Measurements from ENCODE around the gene ITFG1. TPM values are rescaled to one million over a fixed set of nuclear protein-coding genes. Genes with fewer than 3 reads are reported as not detected.
A peak's percentile ranks its signal among the peaks of the same experiment; 100 is the strongest.

ITFG1 gene
- total and polyA plus RNA-seq, 7 experiments from 2014 or later = 20.8 to 34.3 (median 25.2) TPM

- no peak overlapping the region for H3K4me3 Mint-ChIP-seq
- ATAC-seq (no peak), DNase-seq (no peak)
- H3K4me3 ChIP-seq (ENCODE audit: low read length) = no peak overlapping the region
- H3K36me3 ChIP-seq (ENCODE audit: control insufficient read depth in 2 of 3, insufficient read depth in 3 of 3, low read length in 3 of 3) = peaks cover 0 to 21% (median 0%) of the 10 kb centered on the region in 3 experiments
- H3K27ac ChIP-seq (ENCODE audit: low read depth, low read length) = no peak overlapping the region
- H3K9me3 ChIP-seq (ENCODE audit: control insufficient read depth in 2 of 3, low read length in 3 of 3) = no peaks in the 10 kb centered on the region
- H3K27ac Mint-ChIP-seq = no peak overlapping the region
- no peaks in the 10 kb centered on the region for H3K27me3 ChIP-seq (ENCODE audit: control insufficient read depth in 2 of 2, insufficient read depth in 2 of 2, low read length in 2 of 2)
- H3K4me1 ChIP-seq (ENCODE audit: control insufficient read depth in 2 of 2, insufficient read depth in 2 of 2, low read length in 2 of 2) = no peaks in the 10 kb centered on the region
- intact Hi-C loops (cut with micrococcal nuclease) = no loop called here
- no peaks in the 10 kb centered on the region for H3K4me1 Mint-ChIP-seq
- H3K36me3 Mint-ChIP-seq = peaks cover 1 to 46% (median 18%) of the 10 kb centered on the region in 5 donors
- POLR2A ChIA-PET = no interaction called here
- no peaks in the 10 kb centered on the region for H3K9me3 Mint-ChIP-seq
- CTCF ChIA-PET = no interaction called here
- H3K27me3 Mint-ChIP-seq = no peaks in the 10 kb centered on the region
These were observed 206.1 kb downstream of the ITFG1 start for GRCh38 chr16:47254756-47255155.

GRCh38 chr16:47250983-47251382, 209.9 kb downstream of the ITFG1 start:
- Mint-ChIP-seq H3K27ac (peak overlapping the region in 1 of 9 donors; percentile 20), H3K36me3 (peaks cover 0 to 35% (median 6%) of the 10 kb centered on the region in 5 donors), H3K9me3 (no peaks in the 10 kb centered on the region), H3K4me1 (peaks cover 0 to 2% (median 0%) of the 10 kb centered on the region in 7 donors), H3K27me3 (no peaks in the 10 kb centered on the region), H3K4me3 (peak overlapping the region in 1 of 10 donors; percentile 38)
- Histone ChIP-seq H3K9me3 (ENCODE audit: control insufficient read depth in 2 of 3, low read length in 3 of 3) (no peaks in the 10 kb centered on the region), H3K4me1 (ENCODE audit: control insufficient read depth in 2 of 2, insufficient read depth in 2 of 2, low read length in 2 of 2) (no peaks in the 10 kb centered on the region), H3K36me3 (ENCODE audit: control insufficient read depth in 2 of 3, insufficient read depth in 3 of 3, low read length in 3 of 3) (peaks cover 0 to 3% (median 0%) of the 10 kb centered on the region in 3 experiments), H3K27ac (ENCODE audit: low read depth, low read length) (no peak overlapping the region), H3K4me3 (ENCODE audit: low read length) (no peak overlapping the region), H3K27me3 (ENCODE audit: control insufficient read depth in 2 of 2, insufficient read depth in 2 of 2, low read length in 2 of 2) (no peaks in the 10 kb centered on the region)
- ChIA-PET POLR2A (no interaction called here), CTCF (no interaction called here)
- DNase-seq (no peak), ATAC-seq (no peak)
- intact Hi-C loops (cut with micrococcal nuclease) = no loop called here

DNA sequence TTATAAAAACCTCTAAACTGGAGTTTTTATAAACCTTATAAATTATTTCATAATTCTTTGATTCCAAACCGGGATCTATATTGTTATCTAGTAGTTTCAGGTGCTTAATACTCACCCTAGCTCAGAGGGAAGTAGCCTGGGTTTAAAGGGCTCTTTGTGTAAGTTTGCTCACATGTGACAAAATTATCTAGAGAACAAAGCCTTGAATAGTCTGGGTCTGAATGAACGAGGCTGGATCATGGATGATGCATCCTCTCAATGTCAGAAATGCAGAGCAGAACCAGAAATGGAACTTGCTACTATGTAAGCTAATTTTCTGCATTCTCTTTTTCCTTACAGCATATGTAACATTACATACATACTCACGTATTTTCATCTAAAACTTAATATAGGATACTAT, 213.2 kb downstream of the ITFG1 start:
- DNase-seq (no peak), ATAC-seq (no peak)
- ChIA-PET CTCF (no interaction called here), POLR2A (no interaction called here)
- H3K27ac ChIP-seq (ENCODE audit: low read depth, low read length) = no peak overlapping the region
- Mint-ChIP-seq H3K27me3 (no peaks in the 10 kb centered on the region), H3K36me3 (peaks cover 0 to 43% (median 4%) of the 10 kb centered on the region in 5 donors), H3K27ac (no peak overlapping the region), H3K4me3 (no peak overlapping the region), H3K4me1 (peaks cover 0 to 4% (median 0%) of the 10 kb centered on the region in 7 donors), H3K9me3 (no peaks in the 10 kb centered on the region)
- no peak overlapping the region for H3K4me3 ChIP-seq (ENCODE audit: low read length)
- H3K9me3 ChIP-seq (ENCODE audit: control insufficient read depth in 2 of 3, low read length in 3 of 3) = no peaks in the 10 kb centered on the region
- intact Hi-C loops (cut with micrococcal nuclease) = no loop called here
- H3K4me1 ChIP-seq (ENCODE audit: control insufficient read depth in 2 of 2, insufficient read depth in 2 of 2, low read length in 2 of 2) = no peaks in the 10 kb centered on the region
- H3K27me3 ChIP-seq (ENCODE audit: control insufficient read depth in 2 of 2, insufficient read depth in 2 of 2, low read length in 2 of 2) = no peaks in the 10 kb centered on the region
- no peaks in the 10 kb centered on the region for H3K36me3 ChIP-seq (ENCODE audit: control insufficient read depth in 2 of 3, insufficient read depth in 3 of 3, low read length in 3 of 3)

DNA sequence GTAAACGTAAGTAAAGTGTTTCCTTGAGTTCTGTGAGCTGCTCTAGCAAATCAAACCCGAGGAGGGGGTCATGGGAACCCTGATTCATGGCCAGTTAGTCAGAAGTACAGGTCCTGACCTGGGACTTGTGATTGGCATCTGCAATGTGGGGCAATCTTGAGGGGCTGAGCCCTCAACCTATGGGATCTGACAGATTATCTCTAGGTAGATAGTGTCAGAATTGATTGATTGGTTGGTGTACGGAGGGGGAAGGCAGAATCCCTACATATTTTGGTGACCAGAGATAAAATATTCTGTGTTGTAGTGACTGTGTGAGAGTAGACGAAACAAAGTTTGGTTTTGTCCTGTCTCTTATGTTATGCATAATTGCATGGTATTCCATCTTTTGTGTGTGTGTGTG, 216.7 kb downstream of the ITFG1 start:
- DNase-seq (no peak), ATAC-seq (no peak)
- Histone ChIP-seq H3K27me3 (ENCODE audit: control insufficient read depth in 2 of 2, insufficient read depth in 2 of 2, low read length in 2 of 2) (no peaks in the 10 kb centered on the region), H3K36me3 (ENCODE audit: control insufficient read depth in 2 of 3, insufficient read depth in 3 of 3, low read length in 3 of 3) (no peaks in the 10 kb centered on the region), H3K9me3 (ENCODE audit: control insufficient read depth in 2 of 3, low read length in 3 of 3) (no peaks in the 10 kb centered on the region), H3K27ac (ENCODE audit: low read depth, low read length) (no peak overlapping the region), H3K4me3 (ENCODE audit: low read length) (no peak overlapping the region), H3K4me1 (ENCODE audit: control insufficient read depth in 2 of 2, insufficient read depth in 2 of 2, low read length in 2 of 2) (no peaks in the 10 kb centered on the region)
- peaks cover 0 to 4% (median 0%) of the 10 kb centered on the region in 7 donors for H3K4me1 Mint-ChIP-seq
- H3K4me3 Mint-ChIP-seq = no peak overlapping the region
- ChIA-PET POLR2A (no interaction called here), CTCF (no interaction called here)
- no peak overlapping the region for H3K27ac Mint-ChIP-seq
- peaks cover 2 to 60% (median 19%) of the 10 kb centered on the region in 5 donors for H3K36me3 Mint-ChIP-seq
- intact Hi-C loops (cut with micrococcal nuclease) = no loop called here
- peaks cover 0 to 2% (median 0%) of the 10 kb centered on the region in 11 donors for H3K9me3 Mint-ChIP-seq
- H3K27me3 Mint-ChIP-seq = no peaks in the 10 kb centered on the region

DNA sequence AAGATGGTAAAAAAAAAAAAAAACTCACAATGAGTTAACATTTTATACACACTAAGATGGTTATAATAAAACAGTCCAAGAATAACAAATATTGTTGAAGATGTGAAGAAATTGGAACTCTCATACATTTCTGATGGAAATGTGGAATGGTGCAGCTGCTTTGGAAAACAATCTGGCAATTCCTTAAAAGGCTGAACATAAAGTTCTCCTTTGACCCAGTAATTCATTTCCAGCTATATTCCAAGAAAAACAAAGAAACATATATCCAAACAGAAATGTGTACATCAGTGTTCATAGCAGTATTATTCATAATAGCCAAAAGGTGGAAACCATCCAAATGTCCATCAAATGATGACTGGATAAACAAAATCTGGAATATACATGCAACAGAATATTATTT, 219.8 kb downstream of the ITFG1 start:
- Mint-ChIP-seq H3K27ac (no peak overlapping the region), H3K27me3 (no peaks in the 10 kb centered on the region), H3K9me3 (peaks cover 0 to 2% (median 0%) of the 10 kb centered on the region in 11 donors), H3K4me3 (no peak overlapping the region), H3K4me1 (peaks cover 0 to 4% (median 0%) of the 10 kb centered on the region in 7 donors), H3K36me3 (peaks cover 2 to 67% (median 30%) of the 10 kb centered on the region in 5 donors)
- H3K9me3 ChIP-seq (ENCODE audit: control insufficient read depth in 2 of 3, low read length in 3 of 3) = no peaks in the 10 kb centered on the region
- CTCF ChIA-PET = no interaction called here
- ATAC-seq (no peak), DNase-seq (no peak)
- POLR2A ChIA-PET = interaction anchor here (0.6 kb wide), 1 partner anchor 153 kb away, joined by 3 read pairs; no protein-coding TSS in a partner anchor
- H3K4me3 ChIP-seq (ENCODE audit: low read length) = no peak overlapping the region
- no peaks in the 10 kb centered on the region for H3K27me3 ChIP-seq (ENCODE audit: control insufficient read depth in 2 of 2, insufficient read depth in 2 of 2, low read length in 2 of 2)
- H3K36me3 ChIP-seq (ENCODE audit: control insufficient read depth in 2 of 3, insufficient read depth in 3 of 3, low read length in 3 of 3) = no peaks in the 10 kb centered on the region
- intact Hi-C loops (cut with micrococcal nuclease) = no loop called here
- H3K4me1 ChIP-seq (ENCODE audit: control insufficient read depth in 2 of 2, insufficient read depth in 2 of 2, low read length in 2 of 2) = no peaks in the 10 kb centered on the region
- no peak overlapping the region for H3K27ac ChIP-seq (ENCODE audit: low read depth, low read length)

DNA sequence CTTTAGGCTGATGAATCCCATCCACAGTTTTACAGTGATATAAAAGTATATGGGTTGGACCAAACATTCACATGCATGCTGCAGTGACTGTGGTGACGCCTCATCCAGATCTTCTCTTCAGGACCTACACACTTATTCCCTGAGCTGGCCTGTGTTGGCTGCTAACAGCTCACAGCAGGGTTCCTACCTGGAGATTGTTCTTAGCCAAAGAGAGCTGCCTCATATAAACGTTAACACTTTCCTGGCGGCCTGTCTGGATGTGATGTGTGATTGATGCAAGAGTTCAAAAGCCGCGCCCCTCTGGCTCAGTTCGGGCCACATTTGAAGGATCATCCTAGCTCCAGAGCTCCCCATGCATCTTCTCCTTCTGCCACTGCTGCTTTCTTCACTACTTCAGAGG, 224.1 kb downstream of the ITFG1 start:
- H3K36me3 Mint-ChIP-seq = peaks cover 8 to 74% (median 61%) of the 10 kb centered on the region in 5 donors
- Histone ChIP-seq H3K9me3 (ENCODE audit: control insufficient read depth in 2 of 3, low read length in 3 of 3) (no peaks in the 10 kb centered on the region), H3K36me3 (ENCODE audit: control insufficient read depth in 2 of 3, insufficient read depth in 3 of 3, low read length in 3 of 3) (no peaks in the 10 kb centered on the region), H3K4me3 (ENCODE audit: low read length) (no peak overlapping the region), H3K27ac (ENCODE audit: low read depth, low read length) (no peak overlapping the region), H3K4me1 (ENCODE audit: control insufficient read depth in 2 of 2, insufficient read depth in 2 of 2, low read length in 2 of 2) (no peaks in the 10 kb centered on the region), H3K27me3 (ENCODE audit: control insufficient read depth in 2 of 2, insufficient read depth in 2 of 2, low read length in 2 of 2) (no peaks in the 10 kb centered on the region)
- no peaks in the 10 kb centered on the region for H3K27me3 Mint-ChIP-seq
- CTCF ChIA-PET = no interaction called here
- intact Hi-C loops (cut with micrococcal nuclease) = no loop called here
- peaks cover 0 to 7% (median 0%) of the 10 kb centered on the region in 7 donors for H3K4me1 Mint-ChIP-seq
- peaks cover 0 to 2% (median 0%) of the 10 kb centered on the region in 11 donors for H3K9me3 Mint-ChIP-seq
- ATAC-seq = no peak
- H3K27ac Mint-ChIP-seq = no peak overlapping the region
- H3K4me3 Mint-ChIP-seq = no peak overlapping the region
- no peak for DNase-seq
- POLR2A ChIA-PET = no interaction called here

DNA sequence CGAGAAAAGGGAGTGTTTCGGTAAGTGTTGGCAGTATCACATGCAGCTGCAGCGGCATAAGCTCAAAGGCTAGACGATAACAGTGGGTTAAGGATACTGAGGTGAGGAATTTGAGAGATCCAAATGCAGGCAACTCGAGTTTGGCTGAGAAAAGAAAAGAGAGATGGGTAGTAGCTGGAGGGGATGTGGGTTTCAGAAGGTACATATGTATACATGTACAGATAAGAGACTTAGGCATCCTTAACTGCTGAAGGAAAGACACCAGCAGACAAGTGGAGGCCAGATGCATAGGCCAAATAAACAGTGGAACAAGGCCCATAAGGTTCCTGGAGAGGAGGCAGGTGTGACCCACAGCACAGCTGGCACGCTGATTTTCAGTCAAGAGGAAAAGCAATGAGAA, 230.6 kb downstream of the ITFG1 start:
- no peaks in the 10 kb centered on the region for H3K27me3 ChIP-seq (ENCODE audit: control insufficient read depth in 2 of 2, insufficient read depth in 2 of 2, low read length in 2 of 2)
- H3K36me3 ChIP-seq (ENCODE audit: control insufficient read depth in 2 of 3, insufficient read depth in 3 of 3, low read length in 3 of 3) = peaks cover 0 to 15% (median 5%) of the 10 kb centered on the region in 3 experiments
- ChIA-PET CTCF (no interaction called here), POLR2A (interaction anchor here (0.6 kb wide), 1 partner anchor 16 kb away, joined by 3 read pairs; no protein-coding TSS in a partner anchor)
- peaks cover 8 to 78% (median 70%) of the 10 kb centered on the region in 5 donors for H3K36me3 Mint-ChIP-seq
- no peak overlapping the region for H3K4me3 Mint-ChIP-seq
- intact Hi-C loops (cut with micrococcal nuclease) = no loop called here
- H3K9me3 Mint-ChIP-seq = peaks cover 0 to 7% (median 0%) of the 10 kb centered on the region in 11 donors
- H3K27me3 Mint-ChIP-seq = no peaks in the 10 kb centered on the region
- peaks cover 0 to 5% (median 1%) of the 10 kb centered on the region in 7 donors for H3K4me1 Mint-ChIP-seq
- ATAC-seq = no peak
- DNase-seq = no peak
- H3K9me3 ChIP-seq (ENCODE audit: control insufficient read depth in 2 of 3, low read length in 3 of 3) = no peaks in the 10 kb centered on the region
- no peak overlapping the region for H3K4me3 ChIP-seq (ENCODE audit: low read length)
- H3K27ac ChIP-seq (ENCODE audit: low read depth, low read length) = no peak overlapping the region
- no peak overlapping the region for H3K27ac Mint-ChIP-seq
- no peaks in the 10 kb centered on the region for H3K4me1 ChIP-seq (ENCODE audit: control insufficient read depth in 2 of 2, insufficient read depth in 2 of 2, low read length in 2 of 2)
